HG03064 (cell line): Measurements from ENCODE around the gene CREB5.

Source experiments
- ATAC-seq: cut with Tn5 transposase; IDR thresholded peaks from one replicate; pipeline ENCODE4 v1.9.1; 2021; ENCODE audit warnings: low read depth; ENCODE audit not compliant: unreplicated experiment

The CREB5 gene

GRCh38 chr7:28858895-28859294 is 446.6 kb downstream of the CREB5 start:
- ATAC-seq = no peak

DNA sequence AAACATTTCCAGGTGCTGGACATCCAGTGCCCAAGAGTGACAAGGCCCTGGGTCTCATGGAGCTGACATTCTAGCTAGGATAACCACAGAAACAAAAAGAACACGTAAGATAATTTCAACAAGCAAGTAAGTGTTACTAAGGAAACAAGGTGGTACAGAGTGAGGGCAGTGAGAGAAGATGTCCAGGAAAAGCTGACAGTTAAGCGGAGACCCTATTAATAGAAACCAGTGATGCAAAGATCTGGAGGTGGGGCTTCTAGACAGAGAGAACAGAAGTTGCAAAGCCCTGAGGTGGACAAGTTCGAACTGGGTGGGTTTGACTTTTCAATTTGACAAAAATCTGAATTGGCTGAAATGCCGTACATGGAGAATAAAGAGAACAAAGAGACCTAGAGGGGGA is 449.5 kb downstream of the CREB5 start:
- no peak for ATAC-seq

DNA sequence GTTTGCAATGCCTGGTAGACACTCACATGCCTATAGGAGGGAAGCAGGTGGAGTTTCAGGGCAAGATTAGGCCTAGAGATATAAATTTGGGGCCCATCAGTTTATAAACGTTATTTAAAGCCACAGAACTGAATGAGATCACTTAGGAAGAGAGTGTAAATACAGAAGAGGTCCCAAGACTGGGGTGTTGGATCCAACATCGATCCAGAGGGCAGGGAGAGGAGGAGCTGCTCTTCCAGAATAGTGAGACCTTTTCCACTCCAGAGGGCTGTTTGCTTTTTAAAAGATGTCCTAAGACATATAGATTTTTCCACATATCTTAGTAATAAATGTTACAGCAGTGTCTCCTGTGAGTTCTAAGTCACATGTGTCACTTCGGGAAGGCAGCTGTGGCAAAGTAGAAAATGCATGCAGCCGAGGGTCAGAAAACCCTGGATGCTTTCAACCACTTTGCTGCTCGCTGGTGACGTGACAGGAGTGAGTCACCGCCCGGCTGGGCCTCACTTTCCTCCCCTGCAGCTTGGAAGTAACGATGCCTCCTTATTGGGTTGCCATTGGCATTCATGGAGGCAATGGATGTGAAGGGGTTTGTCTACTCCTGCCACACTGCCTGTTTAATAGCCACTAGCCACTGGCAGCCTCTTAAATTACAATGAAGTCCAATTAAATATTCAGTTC is 450.4 kb downstream of the CREB5 start:
- no peak for ATAC-seq

GRCh38 chr7:28865601-28866144 is 453.4 kb downstream of the CREB5 start:
- ATAC-seq = no peak

- no peak for ATAC-seq
These were observed 456.4 kb downstream of the CREB5 start for GRCh38 chr7:28868712-28869111.

DNA sequence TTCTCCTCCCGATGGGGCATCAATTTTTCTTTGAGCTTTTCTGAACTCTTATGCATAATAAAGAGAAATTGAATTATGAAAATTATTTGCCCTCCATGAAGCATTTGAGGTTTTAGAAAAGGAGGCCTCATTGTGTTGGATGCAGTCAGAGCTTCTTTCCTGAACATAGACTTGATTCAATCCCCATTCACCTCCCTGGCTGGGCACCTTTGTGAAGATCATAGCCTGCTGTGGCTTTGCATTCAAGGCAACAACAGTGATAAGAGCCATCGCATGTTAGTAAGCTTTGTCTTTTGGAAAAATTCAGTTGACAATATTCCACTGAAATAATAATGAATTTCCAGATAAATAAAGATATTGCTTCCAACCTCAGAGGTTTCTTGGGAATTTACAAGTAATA is 458.8 kb downstream of the CREB5 start:
- ATAC-seq = no peak

DNA sequence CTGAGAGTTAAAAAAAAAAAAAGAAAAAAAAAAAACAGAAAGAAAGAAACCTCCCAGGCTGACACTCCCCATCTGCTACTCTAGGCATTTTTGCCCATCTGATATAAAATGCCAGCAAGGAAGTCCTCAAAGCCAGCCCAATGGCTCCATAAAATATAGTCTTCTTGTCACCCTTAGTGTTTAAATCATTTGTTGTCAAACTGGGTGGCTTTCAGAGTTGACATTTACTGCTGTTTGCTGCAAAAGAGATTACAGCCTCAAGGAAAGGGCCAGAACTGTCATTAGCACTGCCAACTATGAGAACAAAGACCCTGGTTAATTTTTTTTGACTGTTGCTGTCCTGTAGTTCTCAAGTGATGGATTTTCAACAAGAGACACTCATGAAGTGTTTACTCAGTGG is 459.3 kb downstream of the CREB5 start:
- ATAC-seq = no peak

- ATAC-seq = no peak
These were observed 459.9 kb downstream of the CREB5 start for GRCh38 chr7:28872226-28872625.

DNA sequence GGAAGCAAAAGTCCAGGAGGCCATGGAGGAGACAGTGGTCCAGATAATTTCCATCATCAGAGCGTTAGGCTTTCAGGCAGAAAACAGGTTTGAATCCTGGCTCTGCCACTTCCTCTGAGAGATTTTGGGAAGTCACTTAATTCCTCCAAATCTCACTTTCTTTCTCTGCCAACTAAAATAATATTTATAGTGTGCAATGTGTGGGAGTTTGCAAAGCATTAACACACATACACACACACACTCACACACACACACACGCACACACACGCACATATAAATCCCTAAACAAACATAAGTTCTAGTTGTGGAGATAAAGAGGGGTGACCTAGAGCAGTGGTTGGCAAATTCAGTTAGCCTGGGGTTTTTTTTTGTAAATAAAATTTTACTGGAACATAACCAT is 461.0 kb downstream of the CREB5 start:
- ATAC-seq = no peak

GRCh38 chr7:28874001-28874400 is 461.7 kb downstream of the CREB5 start:
- no peak for ATAC-seq
